Right cardiac atrium (tissue), 5 donors: ENCODE results near the gene SGPL1. TPM values are rescaled to one million over a fixed set of nuclear protein-coding genes. Genes with fewer than 3 reads are reported as not detected.

Experiments used
- ATAC-seq, 2 donors: fragments of 200-7000 bp; cut with Tn5 transposase; one replicate each; pipeline versions ENCODE4 v1.8.0 to v1.9.1; 2020; ENCODE audit warnings: moderate library complexity in 2 of 2, mild to moderate bottlenecking in 1 of 2
- DNase-seq, 3 donors: peaks; one replicate each; pipeline ENCODE4 v3.0.0-alpha.2; 2020
- H3K27ac ChIP-seq: one replicate; pipeline ENCODE4 v1.5.1; 2013; ENCODE audit warnings: mild to moderate bottlenecking, low read length, control low read depth, moderate library complexity
- H3K27me3 ChIP-seq: one replicate; pipeline ENCODE4 v1.6.1; 2013; ENCODE audit not compliant: control insufficient read depth, insufficient read depth
- H3K4me1 ChIP-seq: one replicate; pipeline ENCODE4 v1.6.1; 2013; ENCODE audit warnings: low read length; ENCODE audit not compliant: control insufficient read depth, insufficient read depth
- H3K4me3 ChIP-seq: one replicate; pipeline ENCODE4 v1.5.1; 2013; ENCODE audit warnings: low read length, control low read depth
- H3K9me3 ChIP-seq: one replicate; pipeline ENCODE4 v1.6.1; 2013; ENCODE audit warnings: low read length; ENCODE audit not compliant: control insufficient read depth
- WGBS: extraction: QIAGEN DNeasy Blood & Tissue Kit; methylation state at CpG from one replicate; pipeline ENCODE4 v1.1.7; 2013; 5-methylcytosine and 5-hydroxymethylcytosine counted together
- intact Hi-C, 4 donors: fragments of 100-400 bp; cut with DNase I; formaldehyde crosslinking; loops; one replicate each; pipeline versions ENCODE4 v1.11.0 to v1.14.0; 2022 to 2023
- polyA plus RNA-seq: library from polyadenylated mRNA; stranded (reverse); fragments of 200-250 nt; gene quantifications from one replicate; pipeline ENCODE4 v1.2.3, GENCODE V29; 2013
- total RNA-seq, 4 donors: library from RNA; stranded (reverse); fragmentation: NEBNext Ultra II Directional; extraction: Animal tissue kit (Norgen Biotek cat#: 25700); gene quantifications; one replicate each; pipeline ENCODE4 v1.2.1, GENCODE V29; 2021
- donor health status: healthy with polysubstance abuse.
- donor health status: DM: no; HTN: yes; CAD: no.
- donor health status: DM: no; HTN: no; CAD: no.
- donor health status: DM: no; HTN: yes; CAD: no; lungs with severe emphysema.
- donor health status: DM: yes; HTN: yes; CAD: no.

SGPL1 gene
- total and polyA plus RNA-seq, 5 donors = 4.2 to 20.2 (median 13.2) TPM

DNA sequence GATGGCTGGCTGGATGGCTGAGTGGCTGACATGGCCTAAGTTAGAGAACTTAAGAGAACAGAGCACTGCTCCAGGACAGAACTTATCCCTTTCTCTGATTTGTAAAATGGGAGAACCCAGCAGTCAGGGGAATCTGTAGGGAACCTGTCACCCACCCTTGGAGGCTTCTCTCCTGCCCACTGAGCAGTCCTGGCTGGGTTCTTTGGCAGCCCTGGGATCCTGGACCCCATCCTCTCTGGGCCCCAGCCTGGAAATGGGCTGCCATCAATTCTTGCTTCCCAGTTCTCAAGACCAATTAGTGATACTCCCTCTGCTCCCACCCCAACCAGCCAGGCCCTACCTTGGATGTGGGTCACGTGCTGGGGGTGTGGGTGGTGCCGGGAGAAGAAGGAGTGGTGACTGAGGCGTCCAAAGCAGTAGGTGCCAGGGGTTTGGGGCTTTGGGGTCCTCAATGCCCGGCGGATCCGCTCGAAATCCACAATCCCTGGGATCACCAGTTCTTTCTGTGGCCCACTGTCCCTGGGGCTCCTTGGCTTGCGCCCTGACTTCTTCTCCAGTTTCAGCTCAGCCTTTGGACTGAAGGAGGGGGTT lies 34.2 kb upstream of the SGPL1 start:
- DNase-seq (no peak), ATAC-seq (no peak)
- 96% methylated on average over 8 of the region's 8 CpGs for WGBS
- peaks cover 2% of the 10 kb centered on the region for H3K4me1 ChIP-seq
- no peaks in the 10 kb centered on the region for H3K27me3 ChIP-seq
- no peak overlapping the region for H3K27ac ChIP-seq
- intact Hi-C loops = no loop called here
- no peaks in the 10 kb centered on the region for H3K9me3 ChIP-seq
- H3K4me3 ChIP-seq = no peak overlapping the region

DNA sequence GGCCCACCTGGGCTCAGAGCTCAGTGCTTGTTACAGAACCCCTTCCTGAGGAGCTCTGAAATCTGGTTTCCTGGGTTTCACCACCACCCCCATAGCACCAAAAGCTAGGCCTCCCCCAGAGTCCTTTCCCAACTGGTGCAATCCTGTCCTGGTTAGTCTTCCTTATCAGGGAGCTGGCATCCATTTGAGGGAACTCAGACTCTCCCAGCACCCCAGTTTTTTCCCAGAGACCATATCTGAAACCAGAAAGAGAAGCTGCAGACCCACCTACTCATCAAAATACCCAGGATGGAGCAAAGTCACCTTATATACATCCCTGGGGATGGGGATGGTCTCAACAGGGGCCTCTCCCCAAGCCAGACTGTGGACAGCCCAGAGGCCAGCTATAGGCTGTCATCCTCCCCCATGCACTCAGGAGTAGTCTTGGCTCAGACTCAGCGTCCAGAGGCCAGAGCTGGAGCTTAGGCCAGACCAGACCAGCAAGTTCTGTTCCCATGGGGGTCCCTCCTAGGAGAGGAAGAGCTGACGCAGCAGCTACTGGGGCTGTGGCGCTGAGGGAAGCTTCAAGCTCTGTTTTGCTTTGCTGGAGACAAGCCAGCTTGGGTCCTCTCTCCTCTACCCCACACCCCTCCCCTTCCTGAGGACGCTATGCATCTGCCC lies 33.5 kb upstream of the SGPL1 start:
- Histone ChIP-seq H3K27me3 (no peaks in the 10 kb centered on the region), H3K4me3 (no peak overlapping the region)
- intact Hi-C loops = no loop called here

DNA sequence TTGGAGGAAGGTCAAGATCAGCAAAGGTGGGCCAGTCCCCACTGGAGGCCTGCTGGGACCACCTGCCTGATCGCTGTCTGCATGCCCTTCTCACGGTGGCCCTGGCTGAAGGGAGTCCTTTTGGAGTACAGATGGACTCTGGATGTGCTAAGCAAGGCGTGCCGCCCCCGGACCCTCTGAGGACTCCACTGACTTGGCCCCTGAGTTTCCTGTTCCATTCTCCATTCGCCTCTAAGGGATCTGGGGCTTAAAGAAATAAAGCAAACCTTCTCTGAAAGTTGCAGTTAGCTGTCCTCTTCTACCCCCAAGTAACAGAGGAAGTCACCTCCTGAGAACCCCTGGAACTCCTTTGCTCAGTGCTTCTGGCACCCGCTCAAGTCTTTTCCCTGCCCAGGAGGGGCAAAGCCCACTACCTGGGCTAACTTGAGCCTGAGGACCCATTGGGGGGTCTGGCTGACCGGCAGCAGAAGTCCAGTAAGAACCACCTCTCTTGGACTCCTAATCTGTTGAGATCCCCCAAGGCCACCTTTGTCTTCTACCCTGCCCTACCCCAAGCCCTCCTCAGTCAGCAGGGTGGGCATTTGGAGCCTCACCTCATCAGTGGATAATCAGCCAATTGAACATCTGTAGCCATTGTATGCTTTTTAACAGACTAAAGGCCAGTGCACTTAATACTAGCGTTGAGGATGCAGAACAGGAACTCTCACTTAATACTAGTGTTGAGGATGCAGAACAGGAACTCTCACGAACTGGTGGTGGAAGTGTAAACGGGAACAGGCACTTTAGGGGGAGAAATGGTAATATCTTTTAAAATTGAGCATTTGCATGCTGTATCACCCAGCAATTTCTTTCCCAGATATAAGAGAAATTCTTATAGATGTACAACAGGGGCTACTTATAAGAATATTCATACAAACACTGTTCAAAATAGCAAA lies 32.7 kb upstream of the SGPL1 start:
- Histone ChIP-seq H3K27ac (no peak overlapping the region), H3K9me3 (no peaks in the 10 kb centered on the region), H3K4me3 (no peak overlapping the region), H3K27me3 (no peaks in the 10 kb centered on the region), H3K4me1 (peaks cover 2% of the 10 kb centered on the region)
- WGBS = 67% methylated on average over 11 of the region's 11 CpGs
- intact Hi-C loops = no loop called here
- ATAC-seq (no peak), DNase-seq (peak in 1 of 3 donors; percentile 35)

More for the DNA sequence above, 33.5 kb upstream of the SGPL1 start:
- Histone ChIP-seq H3K9me3 (no peaks in the 10 kb centered on the region), H3K27ac (no peak overlapping the region), H3K4me1 (peaks cover 2% of the 10 kb centered on the region)
- 41% methylated on average over 4 of the region's 4 CpGs for WGBS
- DNase-seq = peak in 1 of 3 donors; percentile 40
- ATAC-seq = peak; percentile 22 to 49

DNA sequence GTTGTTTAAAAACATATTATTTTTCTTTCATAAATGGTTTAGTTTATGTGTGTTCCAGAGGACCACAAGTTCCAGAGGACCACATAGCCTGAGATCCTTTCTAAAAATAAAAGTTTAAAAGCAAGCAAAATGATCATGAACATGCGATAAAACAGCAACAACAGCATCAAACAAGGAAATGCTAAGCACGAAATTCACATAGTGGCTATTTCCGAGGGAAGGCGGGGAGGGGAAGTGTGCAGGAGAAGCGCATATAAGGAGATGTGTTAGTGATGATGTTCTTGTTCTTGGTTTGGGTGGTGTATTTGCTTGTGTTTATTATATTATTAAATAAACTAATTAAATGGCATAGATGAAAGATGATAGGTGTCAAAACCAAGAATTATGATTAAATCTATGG lies 31.7 kb upstream of the SGPL1 start:
- Histone ChIP-seq H3K27ac (no peak overlapping the region), H3K4me3 (no peak overlapping the region), H3K9me3 (no peaks in the 10 kb centered on the region), H3K27me3 (no peaks in the 10 kb centered on the region), H3K4me1 (peaks cover 2% of the 10 kb centered on the region)
- ATAC-seq (no peak), DNase-seq (no peak)
- intact Hi-C loops = no loop called here
- WGBS = 71% methylated on average over 5 of the region's 5 CpGs

DNA sequence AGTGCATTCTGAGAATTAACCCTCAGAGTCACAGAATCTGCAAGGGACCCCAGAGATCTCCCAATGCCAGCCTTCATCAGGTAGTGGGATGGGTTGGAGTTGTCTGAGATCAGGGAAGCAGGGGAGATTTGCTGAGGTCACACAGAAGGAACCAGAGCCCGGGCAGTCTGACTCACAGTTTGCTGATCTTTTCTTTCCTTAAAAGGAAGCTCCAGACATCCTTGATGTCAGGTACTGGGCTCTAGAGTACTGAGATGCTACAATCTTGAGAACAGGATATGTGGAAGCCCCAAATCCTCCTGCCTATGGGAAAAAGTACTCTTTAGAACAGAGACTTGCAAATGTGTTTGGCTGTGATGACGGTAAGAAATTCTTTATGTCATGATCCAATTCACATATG lies 31.3 kb upstream of the SGPL1 start:
- intact Hi-C loops = no loop called here
- H3K4me3 ChIP-seq = no peak overlapping the region
- no peaks in the 10 kb centered on the region for H3K9me3 ChIP-seq
- H3K27ac ChIP-seq = no peak overlapping the region
- H3K4me1 ChIP-seq = peaks cover 2% of the 10 kb centered on the region
- WGBS = 81% methylated on average over 2 of the region's 2 CpGs
- DNase-seq (no peak), ATAC-seq (no peak)
- no peaks in the 10 kb centered on the region for H3K27me3 ChIP-seq

DNA sequence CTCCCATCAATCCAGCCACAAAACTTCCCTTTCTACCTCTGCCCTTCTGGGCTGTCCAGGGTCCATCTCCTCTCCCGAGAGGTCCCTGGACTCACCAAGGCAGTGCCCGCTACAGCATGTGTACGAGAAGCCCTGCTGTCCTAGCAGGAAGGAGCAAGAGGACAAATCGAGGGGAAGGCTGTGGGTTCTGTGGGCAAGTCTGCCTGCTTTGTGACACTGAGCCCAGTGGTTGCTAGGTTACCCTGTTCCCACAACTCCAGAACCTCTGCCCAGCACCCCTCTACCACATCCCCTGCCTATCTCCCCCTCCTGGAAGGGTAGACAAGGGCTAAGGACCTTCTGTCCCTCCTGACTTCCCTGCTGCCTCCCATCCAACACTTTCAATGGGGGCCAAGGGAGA lies 30.6 kb upstream of the SGPL1 start, which contains the start of gene TBATA:
Gene TBATA (minus strand): TSS at position 188 of the 400 bp plus-strand sequence. CDS start 1,998 bp downstream, outside the sequence.
- DNase-seq (no peak), ATAC-seq (no peak)
- intact Hi-C loops = no loop called here
- Histone ChIP-seq H3K4me1 (peaks cover 2% of the 10 kb centered on the region), H3K9me3 (no peaks in the 10 kb centered on the region), H3K27ac (no peak within 1 kb of the TSS), H3K4me3 (no peak within 1 kb of the TSS), H3K27me3 (no peaks in the 10 kb centered on the region)
- WGBS = 70% methylated on average over 4 of the region's 4 CpGs

DNA sequence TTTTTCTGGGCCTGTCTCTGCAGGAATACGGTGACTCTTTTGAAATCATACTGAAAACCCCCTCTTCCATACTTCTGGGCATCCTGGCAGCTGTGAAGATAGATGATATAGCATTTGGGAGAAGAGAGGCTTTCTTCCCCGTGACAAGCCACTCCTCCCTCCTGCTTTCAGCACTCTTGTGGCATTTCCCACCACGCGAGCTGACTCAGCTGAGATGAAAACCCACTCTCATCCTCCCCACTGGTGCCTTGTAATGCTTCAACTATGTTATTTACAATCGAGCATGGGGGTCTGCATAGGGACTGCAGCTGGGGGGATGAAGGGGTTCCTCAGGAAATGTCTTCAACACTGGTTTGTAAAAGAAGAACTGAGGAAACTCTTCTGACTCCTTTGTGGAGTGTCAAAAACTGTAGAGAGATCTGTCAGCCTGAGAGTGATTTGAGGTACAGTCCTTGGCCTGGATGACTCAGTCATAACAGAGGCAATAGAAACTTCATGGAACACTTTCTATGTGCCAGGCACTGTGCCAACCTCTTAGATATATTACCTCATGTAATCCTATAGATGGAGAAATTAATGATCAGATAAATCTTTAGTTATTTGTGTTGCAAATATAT lies 28.8 kb upstream of the SGPL1 start:
- no peak for DNase-seq
- Histone ChIP-seq H3K4me3 (no peak overlapping the region), H3K9me3 (no peaks in the 10 kb centered on the region), H3K4me1 (peaks cover 2% of the 10 kb centered on the region), H3K27ac (no peak overlapping the region), H3K27me3 (no peaks in the 10 kb centered on the region)
- 67% methylated on average over 5 of the region's 5 CpGs for WGBS
- intact Hi-C loops = no loop called here
- ATAC-seq = no peak

DNA sequence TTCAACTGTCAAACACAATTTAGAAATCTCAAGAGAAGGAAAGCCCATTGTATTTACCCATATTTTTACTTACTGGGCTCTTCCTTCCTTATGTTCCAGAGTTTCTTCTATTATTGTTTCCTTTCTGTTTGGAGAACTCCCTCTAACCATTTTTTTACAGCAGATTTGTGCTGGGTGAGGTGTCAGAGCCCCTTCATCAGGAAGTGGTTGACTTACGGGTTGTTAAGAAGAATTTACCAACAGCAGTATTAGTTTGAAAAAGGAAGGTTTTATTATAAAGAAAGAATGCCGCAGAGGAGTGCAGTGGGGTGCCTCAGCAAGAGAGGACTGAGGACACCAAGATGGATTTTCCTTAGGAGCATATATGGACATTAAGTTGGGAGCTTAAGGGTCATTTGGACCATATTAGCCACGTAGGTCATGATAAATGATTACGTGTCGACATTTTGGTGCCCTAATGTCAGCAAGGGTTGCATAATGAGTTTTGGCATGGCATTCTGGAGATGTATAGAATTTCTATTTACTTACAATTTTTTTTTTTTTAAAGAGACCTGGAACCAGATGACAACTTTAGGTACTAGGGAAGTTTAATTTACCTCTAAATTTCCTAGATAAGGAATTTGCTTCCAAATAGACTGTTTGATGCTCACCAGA lies 24.2 kb upstream of the SGPL1 start:
- Histone ChIP-seq H3K27me3 (no peaks in the 10 kb centered on the region), H3K4me1 (peaks cover 2% of the 10 kb centered on the region), H3K27ac (no peak overlapping the region), H3K9me3 (no peaks in the 10 kb centered on the region), H3K4me3 (no peak overlapping the region)
- DNase-seq (no peak), ATAC-seq (no peak)
- whole genome bisulfite sequencing = 73% methylated on average over 5 of the region's 5 CpGs
- intact Hi-C loops = no loop called here

DNA sequence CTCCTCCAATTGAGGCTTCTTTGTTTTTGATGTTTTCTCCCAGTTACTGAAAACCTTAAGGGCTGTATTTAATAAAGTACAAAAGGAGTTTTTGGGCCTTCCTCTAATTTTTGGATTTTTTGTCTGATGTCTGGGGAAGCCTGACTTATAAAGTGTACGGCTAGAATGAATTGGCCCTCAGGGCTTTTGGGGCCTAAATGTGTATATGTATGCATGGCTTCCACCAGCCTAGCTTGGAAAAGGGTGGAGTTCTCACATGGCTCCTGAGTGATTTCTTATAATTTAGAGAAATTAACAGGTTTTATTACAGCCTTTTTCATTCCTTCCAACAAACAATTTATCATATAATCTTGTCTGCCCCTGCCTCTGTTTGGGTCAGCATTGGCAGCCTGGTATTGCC lies 20.1 kb upstream of the SGPL1 start:
- 88% methylated on average over 1 of the region's 1 CpG for WGBS
- Histone ChIP-seq H3K27ac (no peak overlapping the region), H3K9me3 (no peaks in the 10 kb centered on the region), H3K4me1 (peaks cover 2% of the 10 kb centered on the region), H3K27me3 (no peaks in the 10 kb centered on the region), H3K4me3 (no peak overlapping the region)
- intact Hi-C loops = no loop called here
- ATAC-seq (no peak), DNase-seq (no peak)

DNA sequence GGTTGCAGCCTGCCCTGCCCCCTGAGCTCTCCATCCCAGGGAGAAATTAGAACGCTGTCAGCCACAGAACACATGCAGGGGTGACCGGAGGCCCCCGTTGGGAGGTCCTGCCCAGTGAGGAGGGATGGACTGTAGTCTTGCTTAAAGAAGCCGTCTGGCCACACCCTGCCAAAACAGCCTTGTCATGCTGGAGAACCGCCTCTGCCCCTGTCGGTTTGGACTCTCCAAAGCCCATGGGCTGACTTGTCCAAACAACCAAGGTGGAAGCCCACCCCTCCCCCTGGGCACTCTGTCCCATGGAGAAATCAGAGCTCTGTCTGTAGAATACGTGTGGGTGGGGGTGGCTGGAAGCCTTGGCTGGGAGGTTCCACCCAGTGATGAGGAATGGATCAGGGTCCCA lies 17.9 kb upstream of the SGPL1 start:
- Histone ChIP-seq H3K27ac (no peak overlapping the region), H3K4me3 (no peak overlapping the region), H3K4me1 (peaks cover 2% of the 10 kb centered on the region), H3K27me3 (no peaks in the 10 kb centered on the region), H3K9me3 (no peaks in the 10 kb centered on the region)
- 80% methylated on average over 7 of the region's 7 CpGs for WGBS
- intact Hi-C loops = no loop called here
- no peak for ATAC-seq
- DNase-seq = no peak
